Keratinocyte (primary cell): Measurements from ENCODE around the gene H3-3A. TPM values are rescaled to one million over a fixed set of nuclear protein-coding genes. Genes with fewer than 3 reads are reported as not detected.

Experiments
- DNase-seq: peaks from one replicate; pipeline ENCODE4 v3.0.0-alpha.2; 2011; ENCODE audit warnings: low read depth, missing footprints, low spot score
- FAIRE-seq: peaks from 2 replicates; lab custom pipeline; 2011; peaks lifted over from hg19 to GRCh38; lab: Jason Lieb, UNC
- H2AFZ ChIP-seq: 2 replicates; pipeline ENCODE4 v1.6.0; 2012; ENCODE audit warnings: low read length, control low read depth, inconsistent platforms; ENCODE audit not compliant: control insufficient read depth
- H3K27ac ChIP-seq: 2 replicates; pipeline ENCODE4 v1.5.1; 2011; ENCODE audit warnings: low read length; ENCODE audit not compliant: control insufficient read depth, insufficient read depth
- H3K27me3 ChIP-seq: 3 replicates; pipeline ENCODE4 v1.6.0; 2011; ENCODE audit warnings: low read length; ENCODE audit not compliant: control insufficient read depth, insufficient read depth; ENCODE audit errors: extremely low read depth
- H3K36me3 ChIP-seq, 2 experiments: 2 replicates in 1 of 2; 3 replicates in 1 of 2; pipeline ENCODE4 v1.5.1; 2011; ENCODE audit warnings: low read length in 2 of 2, mild to moderate bottlenecking in 1 of 2; ENCODE audit not compliant: control insufficient read depth in 2 of 2, insufficient read depth in 2 of 2; ENCODE audit errors: extremely low read depth in 1 of 2
- H3K4me1 ChIP-seq: 3 replicates; pipeline ENCODE4 v1.5.1; 2011; ENCODE audit warnings: low read length; ENCODE audit not compliant: control insufficient read depth, insufficient read depth; ENCODE audit errors: extremely low read depth
- H3K4me2 ChIP-seq: 3 replicates; pipeline ENCODE4 v1.6.0; 2011; ENCODE audit warnings: low read depth, low read length; ENCODE audit not compliant: control insufficient read depth, insufficient read depth; ENCODE audit errors: extremely low read depth
- H3K4me3 ChIP-seq, 3 experiments: fragments of 200-600 bp in 1 of 3; sonication (generic) in 1 of 3; 2 replicates in 2 of 3; 3 replicates in 1 of 3; pipeline ENCODE4 v1.5.1; 2011 to 2016; ENCODE audit warnings: low read length in 3 of 3, mild to moderate bottlenecking in 3 of 3, control low read depth in 2 of 3, inconsistent platforms in 1 of 3, low read depth in 1 of 3, mixed read lengths in 1 of 3, mixed run types in 1 of 3, moderate library complexity in 1 of 3; ENCODE audit not compliant: control insufficient read depth in 2 of 3, insufficient read depth in 2 of 3; ENCODE audit errors: extremely low read depth in 1 of 3
- H3K79me2 ChIP-seq: 2 replicates; pipeline ENCODE4 v1.6.0; 2012; ENCODE audit warnings: low read length; ENCODE audit not compliant: control insufficient read depth, insufficient read depth
- H3K9ac ChIP-seq: 3 replicates; pipeline ENCODE4 v1.6.0; 2011; ENCODE audit warnings: low read length; ENCODE audit not compliant: control insufficient read depth, insufficient read depth; ENCODE audit errors: extremely low read depth
- H3K9me1 ChIP-seq: 3 replicates; pipeline ENCODE4 v1.6.0; 2011; ENCODE audit warnings: low read length; ENCODE audit not compliant: control insufficient read depth, insufficient read depth; ENCODE audit errors: extremely low read depth
- H3K9me3 ChIP-seq: 2 replicates; pipeline ENCODE4 v1.5.1; 2012; ENCODE audit warnings: low read depth, low read length; ENCODE audit not compliant: control insufficient read depth
- H4K20me1 ChIP-seq: 3 replicates; pipeline ENCODE4 v1.6.0; 2011; ENCODE audit warnings: low read length; ENCODE audit not compliant: control insufficient read depth, insufficient read depth; ENCODE audit errors: extremely low read depth
- CTCF ChIP-seq, 3 experiments: IDR thresholded peaks in 1 of 3; conservative IDR thresholded peaks in 1 of 3; optimal IDR thresholded peaks in 1 of 3; 2 replicates in 2 of 3; 3 replicates in 1 of 3; pipeline versions ENCODE3 to v1.5.1; 2011; ENCODE audit warnings: low read length in 3 of 3, mild to moderate bottlenecking in 3 of 3, moderate library complexity in 2 of 3, control low read depth in 1 of 3, inconsistent platforms in 1 of 3; ENCODE audit not compliant: insufficient read depth in 2 of 3; ENCODE audit errors: extremely low read depth in 1 of 3
- EZH2 ChIP-seq: IDR thresholded peaks from one replicate; pipeline ENCODE4 v1.6.1; 2012; ENCODE audit warnings: inconsistent platforms, mild to moderate bottlenecking, low read length, moderate library complexity
- dilution Hi-C: fragments of 300-500 bp; cut with MboI; formaldehyde crosslinking; loops from one replicate; pipeline ENCODE4 v1.7.0; 2020; ENCODE audit warnings: low sequenced_read_pairs; ENCODE audit not compliant: extremely low pct_ligation_motif_present
- polyA plus RNA-seq, 5 experiments: library from polyadenylated mRNA; depleted of rRNA in 3 of 5; stranded (reverse) in 3 of 5; stranded (forward) in 1 of 5; unstranded in 1 of 5; fragments of >200 nt; gene quantifications; 1 replicate in 1 of 5; 2 replicates in 3 of 5; 3 replicates in 1 of 5; pipeline versions ENCODE4 v1.2.1 to v1.2.3, GENCODE V29; 2011 to 2012; ENCODE audit warnings: missing spikeins in 2 of 5, low read depth in 1 of 5, low replicate concordance in 1 of 5

The H3-3A gene
- polyA plus RNA-seq, 1 donor (not counting 4 experiments of a cell fraction or from before 2014, with no cell fraction given), result 291 TPM

GRCh38 chr1:226121049-226121586 lies 58.6 kb downstream of the H3-3A start:
- dilution Hi-C loops, result no loop called here
- TF ChIP-seq EZH2 (no peak), CTCF (optimal IDR thresholded peaks at IDR 0.05 in 1 of 3, IDR thresholded peaks at IDR 0.05 in 1 of 3, conservative IDR thresholded peaks at IDR 0.05 in 1 of 3; ENCODE audit: extremely low read depth in 1 of 3, insufficient read depth in 2 of 3, low read length in 3 of 3) (no peak)
- Histone ChIP-seq H3K27ac (no peak overlapping the region), H3K79me2 (no peaks in the 10 kb centered on the region), H3K36me3 (no peaks in the 10 kb centered on the region), H3K9me3 (no peaks in the 10 kb centered on the region), H2AFZ (no peak overlapping the region), H3K4me1 (peaks cover 29% of the 10 kb centered on the region), H3K9me1 (no peaks in the 10 kb centered on the region), H3K4me2 (peak overlapping the region; percentile 79), H3K4me3 (peak overlapping the region in 1 of 3 experiments; percentile 5), H3K9ac (peak overlapping the region; percentile 77), H3K27me3 (no peaks in the 10 kb centered on the region), H4K20me1 (no peaks in the 10 kb centered on the region)
- FAIRE-seq (no peak), DNase-seq (no peak)

Other genes starting within 250 kb of the H3-3A start
- 15.7 to 18.7 TPM (median 16.5 TPM) in 3 replicates for gene TMEM63A, start 180.3 kb upstream of the H3-3A start, polyA plus RNA-seq
- not detected in 3 replicates for gene LEFTY1, start 173.6 kb upstream of the H3-3A start, polyA plus RNA-seq
- gene PYCR2, start 138.5 kb upstream of the H3-3A start, polyA plus RNA-seq, result 45.5 to 62.3 TPM (median 49.5 TPM) in 3 replicates
- gene LEFTY2, start 121.5 kb upstream of the H3-3A start, polyA plus RNA-seq, result not detected in 3 replicates
- gene SDE2, start 63.4 kb upstream of the H3-3A start, polyA plus RNA-seq, result 11.3 to 15.9 TPM (median 13.4 TPM) in 3 replicates
- gene ACBD3, start 124.0 kb downstream of the H3-3A start, polyA plus RNA-seq, result 32.0 to 43.1 TPM (median 39.1 TPM) in 3 replicates
- not detected in 3 replicates for gene MIXL1, start 160.9 kb downstream of the H3-3A start, polyA plus RNA-seq
- gene LIN9, start 246.4 kb downstream of the H3-3A start, polyA plus RNA-seq, result 2.8 to 5.6 TPM (median 2.9 TPM) in 3 replicates